ENCODE results near the gene CIDEB. TPM values are rescaled to one million over a fixed set of nuclear protein-coding genes. Genes with fewer than 3 reads are reported as not detected.
A peak's percentile ranks its signal among the peaks of the same experiment; 100 is the strongest.

Gene CIDEB
- total RNA-seq, 1 experiment from 2014 or later: 0.48 TPM

DNA sequence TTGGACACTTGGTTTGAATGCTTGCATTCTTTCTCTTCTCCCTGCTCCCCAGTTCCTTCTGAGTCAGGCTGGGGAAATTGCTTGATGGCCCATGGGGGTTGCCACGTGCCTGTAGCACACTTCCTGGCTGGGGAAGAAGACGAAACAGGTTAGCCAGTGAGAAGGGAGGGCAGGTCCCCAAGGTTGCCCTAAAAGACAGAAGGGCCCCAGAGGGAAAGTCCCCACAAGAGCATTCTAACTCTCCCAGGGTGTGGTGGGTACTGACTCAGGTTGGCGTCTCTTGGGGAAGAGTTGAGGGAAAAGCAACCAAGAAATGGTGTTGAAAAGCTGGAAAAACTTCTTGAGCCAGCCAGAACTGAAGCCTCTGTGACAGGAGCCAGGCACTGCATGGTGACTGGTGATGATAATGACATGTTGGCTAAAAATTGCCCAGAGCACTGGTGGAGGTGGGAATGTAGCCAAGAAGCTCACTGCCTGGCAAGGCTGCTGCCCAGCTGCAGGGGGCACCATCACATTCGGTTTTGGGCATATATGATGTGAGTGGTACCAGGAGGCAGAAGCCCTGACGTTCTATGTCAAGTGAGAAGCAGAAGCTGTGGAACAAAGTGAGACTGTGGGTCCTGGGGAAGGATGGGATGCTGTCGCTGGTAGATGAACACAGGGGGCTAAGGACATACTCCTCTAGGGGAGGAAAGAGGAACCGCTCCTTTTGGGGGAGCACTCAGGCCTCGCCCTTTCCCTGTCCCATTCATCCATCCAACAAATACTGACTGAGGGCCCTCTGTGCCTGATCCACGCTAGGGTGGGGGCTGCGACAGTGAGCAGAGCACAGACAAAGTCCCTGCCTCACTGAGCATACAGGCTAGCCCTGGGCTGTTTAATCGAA lies 28.2 kb downstream of the CIDEB start:
- H3K36me3 ChIP-seq (replicated peaks; ENCODE audit: control insufficient read depth, insufficient read depth, low read length): no peaks in the 10 kb centered on the region
- no peaks in the 10 kb centered on the region for H3K27me3 ChIP-seq (ENCODE audit: control insufficient read depth, insufficient read depth, low read length)
- H3K4me3 ChIP-seq (ENCODE audit: insufficient read depth, low read depth, low read length): no peak overlapping the region
- DNase-seq: peak; percentile 38

DNA sequence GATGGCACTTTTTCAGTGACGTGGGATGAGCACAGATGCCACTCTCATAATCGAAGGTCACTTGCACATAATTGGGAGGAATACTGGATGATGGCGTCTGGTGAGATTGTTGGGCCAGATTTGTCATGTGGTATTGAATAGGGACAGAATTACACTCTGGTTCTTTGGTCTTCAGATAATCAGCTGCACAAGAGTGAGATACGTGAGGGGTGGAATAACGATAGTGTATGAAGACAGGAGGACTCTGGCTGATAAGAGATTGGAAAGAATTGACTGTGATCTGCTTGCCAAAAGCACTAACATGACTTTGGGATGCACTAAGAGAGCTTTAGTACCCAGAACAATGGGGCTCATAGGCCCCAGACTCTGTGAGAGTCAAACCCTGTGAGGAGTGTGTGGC lies 29.4 kb downstream of the CIDEB start:
- no peak for DNase-seq
- H3K4me3 ChIP-seq (ENCODE audit: insufficient read depth, low read depth, low read length): no peak overlapping the region
- H3K36me3 ChIP-seq (replicated peaks; ENCODE audit: control insufficient read depth, insufficient read depth, low read length): no peaks in the 10 kb centered on the region
- H3K27me3 ChIP-seq (ENCODE audit: control insufficient read depth, insufficient read depth, low read length): no peaks in the 10 kb centered on the region

GRCh38 chr14:24277606-24278321 lies 30.0 kb downstream of the CIDEB start:
- no peaks in the 10 kb centered on the region for H3K27me3 ChIP-seq (ENCODE audit: control insufficient read depth, insufficient read depth, low read length)
- DNase-seq: no peak
- no peaks in the 10 kb centered on the region for H3K36me3 ChIP-seq (replicated peaks; ENCODE audit: control insufficient read depth, insufficient read depth, low read length)
- no peak overlapping the region for H3K4me3 ChIP-seq (ENCODE audit: insufficient read depth, low read depth, low read length)

DNA sequence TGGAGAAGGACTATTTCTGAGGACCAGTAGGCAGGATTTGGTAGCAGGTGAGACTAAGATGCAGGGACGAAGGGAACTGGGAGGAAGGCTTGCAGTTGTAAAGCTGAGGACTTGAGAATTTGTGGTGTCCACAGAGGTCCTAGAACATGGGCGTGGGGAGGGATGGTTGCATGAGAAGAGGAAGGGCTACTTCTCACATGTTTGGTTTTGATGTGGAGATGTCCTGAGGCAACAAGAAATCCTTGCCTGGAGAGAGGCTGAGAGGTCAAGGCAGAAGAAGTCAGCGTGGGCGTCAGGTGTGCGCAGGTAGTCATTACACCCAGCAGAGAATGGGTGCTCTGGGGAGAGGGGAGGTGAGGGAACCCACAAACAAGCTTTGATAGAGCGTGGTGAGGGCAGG lies 30.7 kb downstream of the CIDEB start:
- Histone ChIP-seq H3K36me3 (replicated peaks; ENCODE audit: control insufficient read depth, insufficient read depth, low read length) (no peaks in the 10 kb centered on the region), H3K27me3 (ENCODE audit: control insufficient read depth, insufficient read depth, low read length) (no peaks in the 10 kb centered on the region), H3K4me3 (ENCODE audit: insufficient read depth, low read depth, low read length) (no peak overlapping the region)
- DNase-seq: no peak

DNA sequence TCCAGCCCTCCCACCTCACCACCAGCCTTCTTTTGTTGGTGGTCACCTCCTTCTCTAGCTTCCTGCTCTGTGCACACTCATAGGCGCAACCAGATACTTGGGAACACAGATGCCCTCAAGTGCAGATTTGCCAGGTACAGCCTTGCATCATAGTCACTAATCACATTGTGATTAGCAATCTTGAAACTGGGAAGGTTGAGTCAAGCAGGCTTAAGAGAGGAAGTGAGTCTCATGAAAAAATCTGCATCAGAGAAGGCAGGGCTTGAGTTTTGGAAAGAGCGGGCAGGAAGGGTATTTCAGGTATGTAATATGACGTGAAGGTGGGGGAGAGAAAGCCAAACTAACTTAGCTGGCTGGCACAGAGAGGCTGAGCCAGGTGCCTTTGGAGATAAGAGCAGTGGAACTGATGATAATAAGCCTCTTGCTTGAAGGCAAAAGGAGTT lies 33.7 kb downstream of the CIDEB start:
- Histone ChIP-seq H3K4me3 (ENCODE audit: insufficient read depth, low read depth, low read length) (no peak overlapping the region), H3K27me3 (ENCODE audit: control insufficient read depth, insufficient read depth, low read length) (no peaks in the 10 kb centered on the region), H3K36me3 (replicated peaks; ENCODE audit: control insufficient read depth, insufficient read depth, low read length) (no peaks in the 10 kb centered on the region)
- DNase-seq: no peak

- H3K27me3 ChIP-seq (ENCODE audit: control insufficient read depth, insufficient read depth, low read length): no peaks in the 10 kb centered on the region
- no peak for DNase-seq
- no peak overlapping the region for H3K4me3 ChIP-seq (ENCODE audit: insufficient read depth, low read depth, low read length)
- no peaks in the 10 kb centered on the region for H3K36me3 ChIP-seq (replicated peaks; ENCODE audit: control insufficient read depth, insufficient read depth, low read length)
Measured at GRCh38 chr14:24273422-24273998, 34.3 kb downstream of the CIDEB start.

- DNase-seq: no peak
- Histone ChIP-seq H3K4me3 (ENCODE audit: insufficient read depth, low read depth, low read length) (no peak overlapping the region), H3K27me3 (ENCODE audit: control insufficient read depth, insufficient read depth, low read length) (no peaks in the 10 kb centered on the region), H3K36me3 (replicated peaks; ENCODE audit: control insufficient read depth, insufficient read depth, low read length) (no peaks in the 10 kb centered on the region; the same call in 1 of the 2 replicates)
Measured at GRCh38 chr14:24272467-24272866, 35.3 kb downstream of the CIDEB start.

DNA sequence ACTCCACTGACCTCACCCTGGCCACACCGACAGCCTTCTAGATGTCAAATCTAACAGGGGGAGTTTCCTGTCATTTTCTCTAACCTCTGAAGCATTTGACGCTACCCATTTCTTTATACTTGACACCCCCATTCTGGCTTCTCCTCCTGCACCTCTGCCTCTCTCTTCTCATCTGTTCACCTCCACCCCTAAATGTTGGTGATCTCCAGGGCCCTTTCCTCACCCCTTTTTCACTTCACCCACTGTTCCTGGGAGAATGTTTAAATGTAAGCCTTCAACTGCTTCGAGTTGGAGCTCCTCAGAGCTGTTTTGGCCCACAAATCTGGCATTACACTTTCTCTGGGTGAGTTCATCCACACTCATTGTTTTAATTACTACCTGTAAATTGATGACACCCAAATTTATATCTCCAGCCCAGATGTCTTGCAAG lies 35.9 kb downstream of the CIDEB start:
- no peaks in the 10 kb centered on the region for H3K27me3 ChIP-seq (ENCODE audit: control insufficient read depth, insufficient read depth, low read length)
- H3K36me3 ChIP-seq (replicated peaks; ENCODE audit: control insufficient read depth, insufficient read depth, low read length): peaks cover 2% of the 10 kb centered on the region; the same call in 1 of the 2 replicates
- H3K4me3 ChIP-seq (ENCODE audit: insufficient read depth, low read depth, low read length): peak overlapping the region; percentile 89
- no peak for DNase-seq

DNA sequence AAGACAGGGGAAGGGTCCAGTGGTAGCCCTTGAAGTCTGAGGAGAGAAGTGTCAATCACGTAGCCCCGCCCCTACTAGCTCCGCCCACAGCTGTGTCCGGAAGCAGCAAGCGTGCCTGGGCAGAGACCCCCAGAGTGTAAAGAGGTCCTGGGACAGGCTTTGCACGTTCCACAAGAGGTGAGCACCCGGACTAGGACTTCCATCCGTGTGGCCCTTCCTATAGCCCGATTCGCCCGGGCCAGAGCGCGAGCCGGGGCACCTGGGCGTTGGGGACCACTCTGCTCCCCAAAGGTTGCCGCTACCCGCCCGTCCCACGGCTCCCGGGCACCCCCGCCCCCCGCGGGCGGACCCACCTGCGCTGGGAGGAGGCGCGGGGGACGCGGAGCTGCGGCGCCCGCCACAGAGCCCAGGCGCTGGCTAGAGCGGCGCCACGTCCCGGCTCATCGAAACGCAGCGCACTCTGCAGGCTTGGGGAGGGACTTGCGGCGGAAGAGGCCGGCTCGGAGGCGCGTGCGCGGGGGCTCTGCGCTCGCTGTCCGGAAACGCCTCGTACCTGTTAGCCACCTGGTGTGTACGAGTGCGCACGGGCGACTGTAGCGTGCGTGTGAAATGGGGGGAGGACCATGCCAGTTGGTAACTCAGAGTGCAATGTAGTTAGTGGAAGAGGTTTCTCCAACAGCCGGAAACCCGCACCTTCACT lies 36.5 kb downstream of the CIDEB start, which contains the start of gene RABGGTA:
Gene RABGGTA (minus strand): TSS at position 464 of the 700 bp plus-strand sequence. CDS start 482 bp downstream, outside the sequence.
- DNase-seq: peak; percentile 99
- Histone ChIP-seq H3K27me3 (ENCODE audit: control insufficient read depth, insufficient read depth, low read length) (no peaks in the 10 kb centered on the region), H3K4me3 (ENCODE audit: insufficient read depth, low read depth, low read length) (peak within 1 kb of the TSS; percentile 89), H3K36me3 (replicated peaks; ENCODE audit: control insufficient read depth, insufficient read depth, low read length) (peaks cover 2% of the 10 kb centered on the region; the same call in 1 of the 2 replicates)

DNA sequence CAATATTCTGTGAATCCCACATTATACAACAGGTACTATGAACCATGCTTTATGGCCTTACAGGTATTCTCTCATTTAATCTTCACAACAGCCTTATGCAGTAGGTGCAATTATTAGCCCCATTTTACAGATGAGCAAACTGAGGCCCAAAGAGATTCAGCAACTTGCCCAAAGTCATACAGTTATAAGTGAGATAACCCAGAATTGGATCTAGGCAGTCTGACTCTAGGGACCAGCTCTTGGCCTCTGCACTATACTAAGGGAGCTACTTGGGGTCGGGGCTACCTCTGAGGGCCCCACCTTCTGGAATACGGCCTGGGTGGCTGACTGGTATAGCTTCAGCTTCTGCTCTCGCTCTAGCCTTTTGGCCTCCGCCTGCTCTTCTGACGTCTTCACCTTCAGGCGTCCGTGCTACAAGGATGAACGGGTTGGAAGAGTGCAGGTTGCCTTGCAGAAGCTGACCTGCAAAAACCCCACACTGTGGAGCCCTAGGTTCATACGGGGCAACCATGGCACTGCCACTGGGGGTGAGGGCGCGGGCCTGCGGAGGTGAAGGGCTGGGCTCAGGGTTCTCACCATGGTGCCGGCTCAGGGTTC lies 37.1 kb downstream of the CIDEB start:
- peak overlapping the region; percentile 89 for H3K4me3 ChIP-seq (ENCODE audit: insufficient read depth, low read depth, low read length)
- H3K36me3 ChIP-seq (replicated peaks; ENCODE audit: control insufficient read depth, insufficient read depth, low read length): peaks cover 2% of the 10 kb centered on the region; the same call in 1 of the 2 replicates
- H3K27me3 ChIP-seq (ENCODE audit: control insufficient read depth, insufficient read depth, low read length): no peaks in the 10 kb centered on the region
- DNase-seq: no peak

DNA sequence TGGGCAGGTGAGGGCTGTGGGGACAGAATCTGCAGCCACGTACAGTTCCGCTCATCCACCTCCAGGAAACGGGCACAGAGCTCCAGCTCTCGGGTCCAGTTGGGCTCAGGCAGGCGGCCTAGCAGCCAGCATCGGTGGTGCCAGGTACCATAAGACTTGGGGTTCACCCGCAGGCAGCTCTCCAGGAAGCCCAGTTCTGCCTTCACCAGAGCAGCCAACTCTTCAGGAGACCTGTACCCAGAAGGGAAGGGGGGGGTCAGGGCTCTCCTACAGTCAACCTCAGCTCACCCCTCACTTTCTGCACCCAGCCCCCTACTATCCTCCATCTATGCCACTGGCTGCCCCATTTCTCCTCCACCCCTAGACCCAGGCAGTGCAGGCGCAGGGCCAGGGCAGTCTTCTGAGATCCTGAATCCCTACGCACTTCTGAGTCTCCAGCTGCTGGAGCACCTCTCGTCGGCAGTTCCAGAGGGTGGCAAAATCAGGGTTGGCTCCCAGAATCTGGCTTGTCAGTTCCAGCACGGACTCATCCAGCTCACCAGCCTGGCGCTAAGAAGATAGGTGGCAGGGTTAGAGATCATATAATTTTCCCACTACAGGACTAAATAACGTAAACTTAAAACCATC lies 37.8 kb downstream of the CIDEB start:
- Histone ChIP-seq H3K36me3 (replicated peaks; ENCODE audit: control insufficient read depth, insufficient read depth, low read length) (peaks cover 2% of the 10 kb centered on the region; the same call in 1 of the 2 replicates), H3K4me3 (ENCODE audit: insufficient read depth, low read depth, low read length) (no peak overlapping the region), H3K27me3 (ENCODE audit: control insufficient read depth, insufficient read depth, low read length) (no peaks in the 10 kb centered on the region)
- no peak for DNase-seq

DNA sequence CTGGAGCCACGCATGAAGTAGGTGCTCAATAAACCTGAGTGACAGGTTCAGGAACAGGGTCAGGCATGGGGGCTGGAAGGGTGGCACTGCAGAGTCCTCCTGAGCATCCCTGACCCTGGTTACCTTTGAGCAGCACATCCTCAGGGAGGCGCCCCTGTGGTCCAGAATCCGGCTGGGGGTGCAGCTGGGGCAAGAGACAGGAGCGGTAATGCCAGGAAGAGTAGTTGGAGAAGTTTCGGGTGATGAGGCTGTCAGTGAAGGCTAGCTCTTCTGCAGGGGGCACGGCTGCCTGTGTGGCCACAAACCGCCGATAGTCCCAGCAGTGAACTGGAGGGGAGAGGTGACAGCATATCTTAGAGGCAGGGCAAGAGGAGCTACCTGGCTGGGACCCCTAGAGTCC lies 38.4 kb downstream of the CIDEB start:
- H3K36me3 ChIP-seq (replicated peaks; ENCODE audit: control insufficient read depth, insufficient read depth, low read length): peaks cover 2% of the 10 kb centered on the region; the same call in 1 of the 2 replicates
- no peak for DNase-seq
- no peaks in the 10 kb centered on the region for H3K27me3 ChIP-seq (ENCODE audit: control insufficient read depth, insufficient read depth, low read length)
- H3K4me3 ChIP-seq (ENCODE audit: insufficient read depth, low read depth, low read length): no peak overlapping the region

- no peak for DNase-seq
- H3K4me3 ChIP-seq (ENCODE audit: insufficient read depth, low read depth, low read length): no peak overlapping the region
- H3K27me3 ChIP-seq (ENCODE audit: control insufficient read depth, insufficient read depth, low read length): no peaks in the 10 kb centered on the region
- peaks cover 2% of the 10 kb centered on the region; the same call in 1 of the 2 replicates for H3K36me3 ChIP-seq (replicated peaks; ENCODE audit: control insufficient read depth, insufficient read depth, low read length)
Measured at GRCh38 chr14:24268225-24268624, 39.6 kb downstream of the CIDEB start.
